WTC11 (cell line): ENCODE results near the gene G0S2. TPM values are rescaled to one million over a fixed set of nuclear protein-coding genes. Genes with fewer than 3 reads are reported as not detected.

ENCODE experiments used
- ETV6 ChIP-seq: sonication (generic); formaldehyde crosslinking; IDR thresholded peaks from 2 replicates; pipeline ENCODE4 v1.8.1; 2022; ENCODE audit warnings: mild to moderate bottlenecking, missing genetic modification reagents
- MXD4 ChIP-seq: fragments of 250-450 bp; sonication (Bioruptor Pico); IDR thresholded peaks from 2 replicates; pipeline ENCODE4 v1.8.0; 2021; ENCODE audit warnings: mild to moderate bottlenecking, moderate library complexity, borderline replicate concordance
- NR1H2 ChIP-seq: sonication (generic); formaldehyde crosslinking; IDR thresholded peaks from 2 replicates; pipeline ENCODE4 v1.9.0; 2021; ENCODE audit warnings: mild to moderate bottlenecking, moderate library complexity, missing genetic modification reagents
- NR3C1 ChIP-seq: sonication (generic); formaldehyde crosslinking; conservative IDR thresholded peaks from 2 replicates; pipeline ENCODE4 v1.8.1; 2023; ENCODE audit warnings: low read depth, mild to moderate bottlenecking, missing genetic modification reagents
- RELA ChIP-seq: sonication (generic); formaldehyde crosslinking; IDR thresholded peaks from 2 replicates; pipeline ENCODE4 v1.8.1; 2022; ENCODE audit warnings: missing genetic modification reagents, mild to moderate bottlenecking, borderline replicate concordance
- TEAD1 ChIP-seq: sonication (generic); formaldehyde crosslinking; IDR thresholded peaks from 2 replicates; pipeline ENCODE4 v1.8.0; 2022; ENCODE audit warnings: mild to moderate bottlenecking, missing genetic modification reagents
- ZNF121 ChIP-seq: sonication (generic); formaldehyde crosslinking; IDR thresholded peaks from 2 replicates; pipeline ENCODE4 v1.8.0; 2023; ENCODE audit warnings: missing genetic modification reagents
- ZNF138 ChIP-seq: sonication (generic); formaldehyde crosslinking; conservative IDR thresholded peaks from 2 replicates; pipeline ENCODE4 v1.8.1; 2022; ENCODE audit warnings: mild to moderate bottlenecking, moderate library complexity, missing genetic modification reagents
- ZNF416 ChIP-seq: fragments of 250-450 bp; sonication (Bioruptor Pico); IDR thresholded peaks from 2 replicates; pipeline ENCODE4 v1.9.0; 2021; ENCODE audit warnings: mild to moderate bottlenecking, inconsistent platforms
- total RNA-seq: library from RNA; stranded (reverse); gene quantifications from 3 replicates; pipeline ENCODE4 v1.2.3, GENCODE V29; 2021
- TF ChIP-seq, protein P1 (sequence below): fragments of 250-450 bp; sonication (Bioruptor Pico); conservative IDR thresholded peaks from 2 replicates; pipeline ENCODE4 v1.9.0; 2021; ENCODE audit warnings: mild to moderate bottlenecking
- TF ChIP-seq, protein P2 (sequence below): sonication (generic); formaldehyde crosslinking; IDR thresholded peaks from 2 replicates; pipeline ENCODE4 v1.8.1; 2022; ENCODE audit warnings: mild to moderate bottlenecking, moderate library complexity, missing genetic modification reagents
- TF ChIP-seq, protein P3 (sequence below): sonication (generic); formaldehyde crosslinking; IDR thresholded peaks from 2 replicates; pipeline ENCODE4 v1.8.0; 2023; ENCODE audit warnings: mild to moderate bottlenecking, missing genetic modification reagents
- TF ChIP-seq, protein P4 (sequence below): sonication (generic); formaldehyde crosslinking; IDR thresholded peaks from 2 replicates; pipeline ENCODE4 v1.8.0; 2022; ENCODE audit warnings: mild to moderate bottlenecking, missing genetic modification reagents
- TF ChIP-seq, protein P5 (sequence below): fragments of 250-450 bp; sonication (Bioruptor Pico); IDR thresholded peaks from 2 replicates; pipeline ENCODE4 v1.9.0; 2021; ENCODE audit warnings: mild to moderate bottlenecking
- TF ChIP-seq, protein P6 (sequence below): fragments of 200-600 bp; IDR thresholded peaks from 2 replicates; pipeline ENCODE4 v1.8.0; 2022; ENCODE audit warnings: antibody characterized with exemption
- TF ChIP-seq, protein P7 (sequence below): sonication (generic); formaldehyde crosslinking; IDR thresholded peaks from 2 replicates; pipeline ENCODE4 v1.8.0; 2022; ENCODE audit warnings: mild to moderate bottlenecking, missing genetic modification reagents
- TF ChIP-seq, protein P8 (sequence below): fragments of 250-450 bp; sonication (Bioruptor Pico); IDR thresholded peaks from 2 replicates; pipeline ENCODE4 v2.1.2; 2022; ENCODE audit warnings: mild to moderate bottlenecking, moderate library complexity

The G0S2 gene
- total RNA-seq, 1 experiment from 2014 or later, result 0.81 TPM

DNA sequence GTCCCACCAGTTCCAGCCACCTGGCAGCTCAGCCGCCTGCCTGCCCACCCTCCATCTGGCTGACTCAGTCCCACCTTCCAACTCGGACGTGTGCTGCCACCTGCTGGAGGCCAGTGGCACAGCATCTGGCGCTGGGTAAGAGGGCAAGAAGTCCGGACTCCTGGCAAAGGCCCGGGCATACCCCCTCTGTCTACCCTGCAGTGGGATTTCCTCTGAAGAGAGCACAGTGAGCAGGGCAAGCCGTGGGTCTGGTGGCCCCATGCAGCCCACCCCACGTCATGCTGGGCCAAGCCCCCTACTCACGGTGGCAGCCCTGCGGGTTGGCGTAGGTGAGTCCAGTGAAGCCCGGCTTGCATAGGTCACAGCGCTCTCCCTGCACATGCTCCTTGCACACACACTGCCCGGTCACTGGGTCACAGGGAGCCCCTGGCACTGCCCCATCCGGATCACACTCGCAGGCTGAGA is 47.4 kb upstream of the G0S2 start (continued):
- TF ChIP-seq, protein P1, sequence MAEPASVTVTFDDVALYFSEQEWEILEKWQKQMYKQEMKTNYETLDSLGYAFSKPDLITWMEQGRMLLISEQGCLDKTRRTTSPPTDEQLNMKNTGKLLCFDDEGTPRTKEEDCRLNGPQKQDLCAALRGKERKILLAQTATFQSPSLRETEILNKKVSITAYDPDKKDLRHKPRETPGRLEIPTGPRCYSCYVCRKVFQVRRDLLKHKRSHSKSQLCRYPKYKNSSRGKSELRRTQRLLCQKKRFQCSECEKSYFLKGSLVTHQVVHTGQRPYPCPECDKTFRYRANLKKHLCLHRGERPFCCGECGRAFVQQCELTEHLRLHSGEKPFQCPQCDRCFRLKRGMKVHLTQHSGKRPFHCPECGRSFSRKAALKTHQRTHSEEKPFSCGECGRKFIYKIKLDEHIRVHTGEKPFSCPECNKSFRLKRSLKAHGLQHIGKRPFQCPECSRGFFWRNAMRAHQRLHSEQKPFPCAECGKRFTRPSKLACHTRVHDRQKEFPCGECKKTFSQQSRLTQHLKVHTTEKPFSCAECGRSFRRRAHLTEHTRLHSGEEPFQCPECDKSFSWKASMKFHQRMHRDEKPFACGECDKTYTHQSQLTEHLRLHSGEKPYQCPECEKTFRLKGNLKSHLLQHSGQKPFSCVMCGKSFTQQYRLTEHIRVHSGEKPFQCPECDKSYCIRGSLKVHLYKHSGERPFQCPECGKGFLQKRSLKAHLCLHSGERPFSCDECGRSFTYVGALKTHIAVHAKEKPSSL (CRISPR knock-in tag), result no peak
- TF ChIP-seq, protein P2, sequence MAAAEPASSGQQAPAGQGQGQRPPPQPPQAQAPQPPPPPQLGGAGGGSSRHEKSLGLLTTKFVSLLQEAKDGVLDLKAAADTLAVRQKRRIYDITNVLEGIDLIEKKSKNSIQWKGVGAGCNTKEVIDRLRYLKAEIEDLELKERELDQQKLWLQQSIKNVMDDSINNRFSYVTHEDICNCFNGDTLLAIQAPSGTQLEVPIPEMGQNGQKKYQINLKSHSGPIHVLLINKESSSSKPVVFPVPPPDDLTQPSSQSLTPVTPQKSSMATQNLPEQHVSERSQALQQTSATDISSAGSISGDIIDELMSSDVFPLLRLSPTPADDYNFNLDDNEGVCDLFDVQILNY (CRISPR knock-in tag), result no peak
- TF ChIP-seq NR3C1 (no peak), NR1H2 (CRISPR knock-in tag) (no peak), MXD4 (CRISPR knock-in tag) (no peak), ZNF121 (no peak), ETV6 (CRISPR knock-in tag) (no peak), ZNF138 (CRISPR knock-in tag) (no peak), RELA (CRISPR knock-in tag) (no peak), ZNF416 (CRISPR knock-in tag) (no peak), TEAD1 (CRISPR knock-in tag) (peak; percentile 61; the same call in 1 of the 2 replicates)
- TF ChIP-seq, protein P3, sequence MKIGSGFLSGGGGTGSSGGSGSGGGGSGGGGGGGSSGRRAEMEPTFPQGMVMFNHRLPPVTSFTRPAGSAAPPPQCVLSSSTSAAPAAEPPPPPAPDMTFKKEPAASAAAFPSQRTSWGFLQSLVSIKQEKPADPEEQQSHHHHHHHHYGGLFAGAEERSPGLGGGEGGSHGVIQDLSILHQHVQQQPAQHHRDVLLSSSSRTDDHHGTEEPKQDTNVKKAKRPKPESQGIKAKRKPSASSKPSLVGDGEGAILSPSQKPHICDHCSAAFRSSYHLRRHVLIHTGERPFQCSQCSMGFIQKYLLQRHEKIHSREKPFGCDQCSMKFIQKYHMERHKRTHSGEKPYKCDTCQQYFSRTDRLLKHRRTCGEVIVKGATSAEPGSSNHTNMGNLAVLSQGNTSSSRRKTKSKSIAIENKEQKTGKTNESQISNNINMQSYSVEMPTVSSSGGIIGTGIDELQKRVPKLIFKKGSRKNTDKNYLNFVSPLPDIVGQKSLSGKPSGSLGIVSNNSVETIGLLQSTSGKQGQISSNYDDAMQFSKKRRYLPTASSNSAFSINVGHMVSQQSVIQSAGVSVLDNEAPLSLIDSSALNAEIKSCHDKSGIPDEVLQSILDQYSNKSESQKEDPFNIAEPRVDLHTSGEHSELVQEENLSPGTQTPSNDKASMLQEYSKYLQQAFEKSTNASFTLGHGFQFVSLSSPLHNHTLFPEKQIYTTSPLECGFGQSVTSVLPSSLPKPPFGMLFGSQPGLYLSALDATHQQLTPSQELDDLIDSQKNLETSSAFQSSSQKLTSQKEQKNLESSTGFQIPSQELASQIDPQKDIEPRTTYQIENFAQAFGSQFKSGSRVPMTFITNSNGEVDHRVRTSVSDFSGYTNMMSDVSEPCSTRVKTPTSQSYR (CRISPR knock-in tag), result no peak
- TF ChIP-seq, protein P4, sequence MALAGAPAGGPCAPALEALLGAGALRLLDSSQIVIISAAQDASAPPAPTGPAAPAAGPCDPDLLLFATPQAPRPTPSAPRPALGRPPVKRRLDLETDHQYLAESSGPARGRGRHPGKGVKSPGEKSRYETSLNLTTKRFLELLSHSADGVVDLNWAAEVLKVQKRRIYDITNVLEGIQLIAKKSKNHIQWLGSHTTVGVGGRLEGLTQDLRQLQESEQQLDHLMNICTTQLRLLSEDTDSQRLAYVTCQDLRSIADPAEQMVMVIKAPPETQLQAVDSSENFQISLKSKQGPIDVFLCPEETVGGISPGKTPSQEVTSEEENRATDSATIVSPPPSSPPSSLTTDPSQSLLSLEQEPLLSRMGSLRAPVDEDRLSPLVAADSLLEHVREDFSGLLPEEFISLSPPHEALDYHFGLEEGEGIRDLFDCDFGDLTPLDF (CRISPR knock-in tag), result no peak
- TF ChIP-seq, protein P5, sequence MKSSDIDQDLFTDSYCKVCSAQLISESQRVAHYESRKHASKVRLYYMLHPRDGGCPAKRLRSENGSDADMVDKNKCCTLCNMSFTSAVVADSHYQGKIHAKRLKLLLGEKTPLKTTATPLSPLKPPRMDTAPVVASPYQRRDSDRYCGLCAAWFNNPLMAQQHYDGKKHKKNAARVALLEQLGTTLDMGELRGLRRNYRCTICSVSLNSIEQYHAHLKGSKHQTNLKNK (CRISPR knock-in tag), result no peak
- TF ChIP-seq, protein P6, sequence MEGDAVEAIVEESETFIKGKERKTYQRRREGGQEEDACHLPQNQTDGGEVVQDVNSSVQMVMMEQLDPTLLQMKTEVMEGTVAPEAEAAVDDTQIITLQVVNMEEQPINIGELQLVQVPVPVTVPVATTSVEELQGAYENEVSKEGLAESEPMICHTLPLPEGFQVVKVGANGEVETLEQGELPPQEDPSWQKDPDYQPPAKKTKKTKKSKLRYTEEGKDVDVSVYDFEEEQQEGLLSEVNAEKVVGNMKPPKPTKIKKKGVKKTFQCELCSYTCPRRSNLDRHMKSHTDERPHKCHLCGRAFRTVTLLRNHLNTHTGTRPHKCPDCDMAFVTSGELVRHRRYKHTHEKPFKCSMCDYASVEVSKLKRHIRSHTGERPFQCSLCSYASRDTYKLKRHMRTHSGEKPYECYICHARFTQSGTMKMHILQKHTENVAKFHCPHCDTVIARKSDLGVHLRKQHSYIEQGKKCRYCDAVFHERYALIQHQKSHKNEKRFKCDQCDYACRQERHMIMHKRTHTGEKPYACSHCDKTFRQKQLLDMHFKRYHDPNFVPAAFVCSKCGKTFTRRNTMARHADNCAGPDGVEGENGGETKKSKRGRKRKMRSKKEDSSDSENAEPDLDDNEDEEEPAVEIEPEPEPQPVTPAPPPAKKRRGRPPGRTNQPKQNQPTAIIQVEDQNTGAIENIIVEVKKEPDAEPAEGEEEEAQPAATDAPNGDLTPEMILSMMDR, result peak; percentile 98
- TF ChIP-seq, protein P7, sequence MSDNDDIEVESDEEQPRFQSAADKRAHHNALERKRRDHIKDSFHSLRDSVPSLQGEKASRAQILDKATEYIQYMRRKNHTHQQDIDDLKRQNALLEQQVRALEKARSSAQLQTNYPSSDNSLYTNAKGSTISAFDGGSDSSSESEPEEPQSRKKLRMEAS, result no peak
- TF ChIP-seq, protein P8, sequence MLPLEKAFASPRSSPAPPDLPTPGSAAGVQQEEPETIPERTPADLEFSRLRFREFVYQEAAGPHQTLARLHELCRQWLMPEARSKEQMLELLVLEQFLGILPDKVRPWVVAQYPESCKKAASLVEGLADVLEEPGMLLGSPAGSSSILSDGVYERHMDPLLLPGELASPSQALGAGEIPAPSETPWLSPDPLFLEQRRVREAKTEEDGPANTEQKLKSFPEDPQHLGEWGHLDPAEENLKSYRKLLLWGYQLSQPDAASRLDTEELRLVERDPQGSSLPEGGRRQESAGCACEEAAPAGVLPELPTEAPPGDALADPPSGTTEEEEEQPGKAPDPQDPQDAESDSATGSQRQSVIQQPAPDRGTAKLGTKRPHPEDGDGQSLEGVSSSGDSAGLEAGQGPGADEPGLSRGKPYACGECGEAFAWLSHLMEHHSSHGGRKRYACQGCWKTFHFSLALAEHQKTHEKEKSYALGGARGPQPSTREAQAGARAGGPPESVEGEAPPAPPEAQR, result no peak
